GM19438 (cell line): Measurements from ENCODE around the gene SPATA13.

Experiments used
- ATAC-seq: cut with Tn5 transposase; IDR thresholded peaks from one replicate; pipeline ENCODE4 v1.9.1; 2021; ENCODE audit warnings: low read depth; ENCODE audit not compliant: unreplicated experiment

The SPATA13 gene

GRCh38 chr13:24272452-24273161 lies 112.1 kb downstream of the SPATA13 start:
- no peak for ATAC-seq

DNA sequence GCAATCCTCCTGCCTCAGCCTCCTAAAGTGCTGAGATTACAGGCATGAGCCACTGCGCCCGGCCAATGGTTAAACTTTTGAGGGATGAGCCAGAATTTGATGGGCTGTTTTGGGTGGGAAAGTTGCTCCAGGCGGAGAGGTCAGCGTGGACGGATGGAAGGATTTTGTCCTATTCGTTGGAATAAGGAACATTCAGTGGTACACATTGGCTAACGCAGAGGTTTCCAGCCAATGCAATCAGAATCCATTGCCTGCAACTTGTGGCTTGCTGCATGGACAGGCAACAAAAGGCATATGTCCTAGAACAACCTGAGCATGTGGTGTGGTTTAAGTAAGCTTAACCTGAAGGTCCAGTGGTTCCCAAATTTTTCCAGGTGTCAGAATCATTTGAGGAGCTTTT lies 113.4 kb downstream of the SPATA13 start:
- ATAC-seq, result no peak

GRCh38 chr13:24274452-24275021 lies 114.0 kb downstream of the SPATA13 start:
- peak; percentile 58 for ATAC-seq

GRCh38 chr13:24275041-24275440 lies 114.5 kb downstream of the SPATA13 start:
- ATAC-seq, result no peak

DNA sequence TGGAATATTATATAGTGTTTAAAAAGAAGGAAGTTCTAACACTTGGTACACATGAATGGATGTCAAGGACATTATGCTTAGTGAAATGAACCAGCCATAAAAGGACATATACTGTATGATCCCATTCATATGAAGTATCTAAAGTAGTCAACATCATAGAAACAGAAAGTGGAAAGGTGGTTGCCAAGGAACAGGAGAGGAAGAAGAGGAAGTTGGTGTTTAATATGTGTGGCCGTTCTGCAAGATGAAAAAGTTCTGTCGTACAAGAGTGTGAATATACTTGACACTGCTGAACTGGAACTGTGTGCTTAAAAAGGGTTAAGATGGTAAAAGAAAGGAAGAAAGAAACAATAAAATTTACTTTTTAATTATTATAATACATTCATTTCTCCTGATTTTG lies 115.8 kb downstream of the SPATA13 start:
- no peak for ATAC-seq

DNA sequence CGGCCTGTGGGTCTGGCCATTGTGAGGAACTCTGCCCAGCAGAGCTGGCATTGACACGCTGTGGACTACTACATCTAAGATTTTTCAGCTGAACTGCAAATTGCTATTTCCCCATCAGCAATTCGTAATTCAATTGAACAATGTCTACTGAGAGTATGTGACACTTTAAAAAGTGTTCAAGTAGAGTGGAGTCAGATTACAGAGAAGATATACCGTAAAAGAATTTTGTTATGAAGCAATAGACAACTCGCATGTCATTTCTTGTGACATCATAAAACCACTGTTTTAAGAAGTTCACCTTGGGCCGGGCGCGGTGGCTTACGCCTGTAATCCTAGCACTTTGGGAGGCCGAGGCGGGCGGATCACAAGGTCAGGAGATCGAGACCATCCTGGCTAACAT lies 116.3 kb downstream of the SPATA13 start:
- ATAC-seq, result no peak

- ATAC-seq, result no peak
Measured at GRCh38 chr13:24277761-24278160, 117.2 kb downstream of the SPATA13 start.

DNA sequence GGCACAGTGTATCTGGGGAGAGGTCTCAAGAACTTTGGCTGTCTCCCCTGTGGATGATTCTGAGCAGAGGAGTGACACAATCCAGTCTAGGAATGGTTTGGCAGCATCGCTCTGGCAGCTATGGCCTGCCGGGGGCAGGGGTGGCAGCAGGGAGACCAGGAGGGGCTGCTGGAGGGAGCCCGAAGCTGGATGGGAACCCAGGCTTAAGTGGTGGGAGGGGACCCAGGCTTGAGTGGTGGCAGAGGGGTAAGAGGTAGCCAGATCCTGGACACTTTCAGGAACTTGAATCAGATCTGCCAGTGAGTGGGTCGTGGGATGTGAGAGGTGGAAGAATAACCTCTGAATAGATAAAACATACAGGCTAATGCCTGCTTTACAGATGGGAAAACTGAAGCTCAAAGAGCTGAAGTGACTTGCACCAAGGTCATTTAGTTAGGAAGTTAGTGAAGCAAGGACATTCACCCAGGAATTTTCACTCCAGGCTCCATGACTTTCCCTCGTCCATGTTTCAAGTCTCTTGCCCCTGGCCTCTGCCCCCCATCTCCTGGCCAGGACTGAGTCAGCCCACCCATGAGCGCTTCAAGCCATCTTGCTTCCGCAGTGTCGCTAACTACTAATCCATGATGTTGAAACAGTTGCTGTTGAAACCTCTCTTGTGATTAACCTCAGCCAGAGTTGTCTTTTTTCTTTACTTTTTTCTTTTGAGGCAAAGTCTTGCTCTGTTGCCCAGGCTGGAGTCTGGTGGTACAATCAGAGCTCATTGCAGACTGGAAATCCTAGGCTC lies 119.0 kb downstream of the SPATA13 start:
- no peak for ATAC-seq

GRCh38 chr13:24280720-24281119 lies 120.2 kb downstream of the SPATA13 start:
- peak; percentile 86 for ATAC-seq

DNA sequence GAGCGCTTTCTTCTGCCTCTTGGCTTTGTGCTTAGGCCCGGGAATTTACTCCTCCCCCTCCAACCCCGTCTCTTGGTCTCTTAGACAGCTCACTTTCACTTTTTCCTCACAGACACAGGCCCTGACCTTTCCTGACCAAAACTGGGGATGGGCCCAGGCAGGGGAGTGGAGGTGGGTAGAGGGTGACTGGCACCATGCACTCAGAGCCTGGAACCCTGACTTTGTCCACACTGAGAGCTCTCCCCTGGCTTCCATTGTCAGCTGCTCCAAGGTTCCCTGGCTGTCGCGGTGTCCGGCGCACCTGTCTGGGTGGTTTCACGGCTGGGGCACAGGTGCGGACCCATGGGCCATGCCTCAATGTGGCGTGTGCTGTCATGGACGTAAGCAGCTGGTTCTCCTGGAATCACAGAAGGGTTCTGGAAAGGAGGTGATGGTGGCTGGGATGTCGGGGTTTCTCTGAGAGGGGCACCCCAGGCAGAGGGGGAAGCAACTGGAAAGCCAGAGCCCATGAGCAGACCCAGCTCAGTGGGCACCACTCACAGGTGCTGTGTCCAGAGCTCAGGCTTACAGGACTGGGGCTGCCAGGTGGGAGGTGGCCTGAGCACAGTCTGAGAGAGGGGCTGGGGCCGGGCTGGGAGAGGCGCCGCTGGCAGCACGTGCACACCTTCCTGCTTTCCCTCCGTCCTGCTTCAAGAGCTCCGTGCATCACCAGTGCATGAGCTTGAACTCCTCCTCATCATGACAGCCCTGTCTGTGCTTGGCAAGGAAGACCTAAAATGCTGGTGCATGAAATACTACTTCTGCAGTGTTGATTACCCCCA lies 120.9 kb downstream of the SPATA13 start:
- ATAC-seq, result no peak

DNA sequence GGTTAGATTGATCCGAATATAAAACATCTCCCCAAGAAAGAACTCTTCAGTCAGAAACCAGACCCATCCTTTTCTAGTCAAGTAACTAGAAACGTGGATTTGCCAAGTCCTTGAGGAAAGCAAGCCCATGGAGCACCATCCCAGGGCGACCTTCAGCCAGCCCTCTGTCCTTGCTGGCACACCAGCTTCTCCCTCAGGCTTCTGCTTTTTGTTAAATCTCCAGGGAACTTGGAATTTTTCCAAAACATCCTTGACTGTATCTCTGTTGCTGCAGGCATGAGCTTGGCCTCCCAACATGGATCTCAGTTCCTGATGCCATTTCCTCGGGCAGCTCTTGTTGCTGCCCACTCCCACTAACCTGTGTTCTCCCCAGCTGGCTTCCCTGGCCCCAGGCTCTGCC lies 121.7 kb downstream of the SPATA13 start:
- ATAC-seq, result no peak

DNA sequence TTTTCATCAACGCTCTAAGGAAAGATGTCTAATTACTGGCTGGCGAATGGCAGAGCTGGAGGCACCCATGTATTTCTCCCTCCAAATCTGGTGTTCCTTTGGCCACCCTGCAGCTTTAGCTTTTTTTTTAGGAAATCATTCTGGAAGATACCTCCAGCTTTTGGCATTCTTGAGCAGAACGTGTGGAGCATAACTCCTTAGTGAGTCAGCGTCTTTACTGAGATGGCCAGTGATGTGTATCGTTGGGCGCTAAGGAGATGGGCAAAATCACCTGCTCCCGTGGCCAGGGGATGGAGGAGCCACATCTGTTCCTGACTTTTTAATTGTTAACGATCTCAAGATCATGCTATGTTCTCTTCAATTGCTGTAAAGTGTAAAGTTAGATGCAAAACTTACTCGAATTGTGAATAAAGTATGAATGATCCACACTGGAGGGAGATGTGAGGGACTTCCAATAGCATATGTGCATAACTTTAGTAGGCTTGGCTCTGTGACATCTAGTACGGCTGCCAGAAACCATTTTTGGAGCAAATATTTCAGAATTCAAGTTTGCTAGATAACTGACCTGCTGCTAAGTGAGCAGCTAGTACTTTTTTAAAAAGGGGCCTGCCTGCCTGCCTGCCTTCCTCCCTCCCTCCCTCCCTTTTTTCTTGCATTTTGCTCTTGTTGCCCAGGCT lies 124.5 kb downstream of the SPATA13 start:
- ATAC-seq, result no peak

DNA sequence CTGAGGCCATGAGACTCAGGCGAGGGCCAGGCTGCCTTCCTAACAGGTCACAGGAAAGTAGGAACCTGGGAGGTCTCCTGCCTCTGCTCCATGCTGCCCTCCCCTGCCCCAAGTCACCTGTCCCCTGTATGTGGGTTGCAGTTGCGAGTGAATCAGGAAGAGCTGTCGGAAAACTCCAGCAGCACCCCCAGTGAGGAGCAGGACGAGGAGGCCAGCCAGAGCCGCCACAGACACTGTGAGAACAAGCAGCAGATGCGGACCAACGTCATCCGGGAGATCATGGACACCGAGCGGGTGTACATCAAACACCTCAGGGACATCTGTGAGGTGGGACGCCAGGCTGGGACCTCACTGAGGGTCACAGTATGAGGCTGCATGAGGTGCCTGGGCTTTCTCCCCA lies 126.1 kb downstream of the SPATA13 start:
- no peak for ATAC-seq

- ATAC-seq, result no peak
Measured at GRCh38 chr13:24287748-24288287, 127.3 kb downstream of the SPATA13 start.

GRCh38 chr13:24288870-24289269 lies 128.3 kb downstream of the SPATA13 start:
- no peak for ATAC-seq

DNA sequence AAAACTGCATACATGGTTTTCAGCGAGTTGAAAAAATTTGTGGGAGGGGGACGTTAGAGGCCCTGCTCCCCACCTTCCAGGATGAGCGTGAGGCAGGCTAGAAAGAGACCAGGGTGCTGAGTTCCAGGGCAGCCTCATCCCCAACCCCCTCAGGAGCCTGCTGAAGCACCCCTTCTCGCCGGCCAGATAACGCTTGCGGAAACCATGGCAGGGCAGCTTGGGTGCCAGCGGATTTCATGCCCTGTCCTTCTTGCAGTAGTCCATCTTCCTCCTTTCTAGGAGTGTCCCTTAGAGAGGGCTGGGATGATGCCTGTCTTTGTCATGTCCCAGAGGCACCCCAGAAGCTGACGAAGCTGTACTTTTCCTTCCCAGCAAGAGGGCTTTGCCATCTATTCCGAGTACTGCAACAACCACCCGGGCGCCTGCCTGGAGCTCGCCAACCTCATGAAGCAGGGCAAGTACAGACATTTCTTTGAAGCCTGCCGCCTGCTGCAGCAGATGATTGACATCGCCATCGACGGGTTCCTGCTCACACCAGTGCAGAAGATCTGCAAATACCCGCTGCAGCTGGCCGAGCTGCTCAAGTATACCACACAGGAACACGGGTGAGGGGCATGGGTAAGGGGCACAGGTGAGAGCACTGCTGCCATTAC lies 129.9 kb downstream of the SPATA13 start:
- no peak for ATAC-seq

DNA sequence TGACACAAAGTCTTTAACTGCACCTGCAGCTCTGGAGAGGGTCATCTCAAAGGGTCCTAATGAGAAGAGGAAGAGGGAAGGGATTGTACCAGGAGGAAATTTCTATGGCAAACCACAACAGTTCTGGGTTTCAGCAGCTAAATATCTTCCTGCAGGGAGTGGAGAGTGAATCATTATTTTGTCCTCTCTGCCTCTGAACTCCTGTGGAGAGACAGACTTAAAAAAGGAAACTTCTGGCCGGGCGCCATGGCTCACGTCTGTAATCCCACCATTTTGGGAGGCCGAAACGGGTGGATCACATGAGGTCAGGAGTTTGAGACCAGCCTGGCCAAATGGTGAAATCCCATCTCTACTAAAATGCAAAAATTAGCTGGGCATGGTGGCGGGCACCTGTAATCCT lies 132.0 kb downstream of the SPATA13 start:
- ATAC-seq, result no peak

GRCh38 chr13:24293746-24294145 lies 133.2 kb downstream of the SPATA13 start:
- ATAC-seq, result no peak

- ATAC-seq, result no peak
Measured at GRCh38 chr13:24299488-24300114, 139.1 kb downstream of the SPATA13 start.
